K562 (cell line): ENCODE data around the gene HSD17B13. TPM values are rescaled to one million over a fixed set of nuclear protein-coding genes. Genes with fewer than 3 reads are reported as not detected.

Experiments used
- ATAC-seq: fragments of 200-7000 bp; cut with Tn5 transposase; 3 replicates; pipeline ENCODE4 v1.9.1; 2020; ENCODE audit warnings: moderate library complexity
- BruUV-seq: library from RNA; stranded (reverse); fragments of 400-500 nt; replicated peaks from 2 replicates; lab custom pipeline; 2021; lab: Mats Ljungman, UMichigan
- CTCF ChIA-PET: fragments of 300-600 bp; formaldehyde crosslinking; extraction: SDS; loops from one replicate; lab custom pipeline; 2021; ENCODE audit warnings: low intra/inter-chr PET ratio; lab: Yijun Ruan, JAX
- POLR2A ChIA-PET: fragments of 300-600, 350-650 bp; sonication (Branson Sonifier 250); formaldehyde crosslinking; extraction: SDS; loops from one replicate; lab custom pipeline; 2021; ENCODE audit warnings: antibody characterized with exemption, inconsistent platforms; lab: Yijun Ruan, JAX
- DNase-seq, 4 experiments: peaks; one replicate each; pipeline versions ENCODE4 v3.0.0 to v3.0.0-alpha.2; 2011 to 2018; ENCODE audit warnings: low spot score in 3 of 4, mixed read lengths in 3 of 4; ENCODE audit errors: extremely low read depth in 1 of 4
- FAIRE-seq: peaks from 2 replicates; lab custom pipeline; 2011; peaks lifted over from hg19 to GRCh38; lab: Jason Lieb, UNC
- H2AFZ ChIP-seq: 2 replicates; pipeline ENCODE4 v1.6.0; 2011; ENCODE audit warnings: low read depth, low read length, control low read depth, inconsistent platforms
- H3K27ac ChIP-seq: fragments of 200-600 bp; 3 replicates; pipeline ENCODE4 v1.8.0; 2011; ENCODE audit warnings: low read depth, mild to moderate bottlenecking, control low read depth, inconsistent platforms, low read length, moderate library complexity, mixed read lengths; ENCODE audit errors: extremely low read depth
- H3K27me3 ChIP-seq, 2 experiments: fragments of 300-600 bp in 1 of 2; 2 replicates in 1 of 2; 3 replicates in 1 of 2; pipeline versions ENCODE4 v1.6.0 to v1.8.0; 2011; ENCODE audit warnings: inconsistent platforms in 2 of 2, low read length in 2 of 2, mild to moderate bottlenecking in 1 of 2, mixed read lengths in 1 of 2, moderate library complexity in 1 of 2; ENCODE audit not compliant: control insufficient read depth in 2 of 2, insufficient read depth in 2 of 2
- H3K36me3 ChIP-seq: fragments of 300-600 bp; 3 replicates; pipeline ENCODE4 v1.8.0; 2011; ENCODE audit warnings: mild to moderate bottlenecking, low read length, inconsistent platforms; ENCODE audit not compliant: control insufficient read depth, insufficient read depth
- H3K4me1 ChIP-seq, 2 experiments: fragments of 200-600 bp in 1 of 2; replicated peaks in 1 of 2; 2 replicates in 1 of 2; 3 replicates in 1 of 2; pipeline versions ENCODE4 v1.5.1 to v1.8.0; 2011; ENCODE audit warnings: inconsistent platforms in 2 of 2, low read length in 2 of 2, mild to moderate bottlenecking in 1 of 2, mixed read lengths in 1 of 2, moderate library complexity in 1 of 2; ENCODE audit not compliant: control insufficient read depth in 2 of 2, insufficient read depth in 2 of 2
- H3K4me2 ChIP-seq: 2 replicates; pipeline ENCODE4 v1.6.1; 2011; ENCODE audit warnings: low read length, control low read depth, inconsistent platforms, mixed read lengths; ENCODE audit not compliant: insufficient read depth
- H3K4me3 ChIP-seq: fragments of 200-600 bp; sonication (generic), shearing (Covaris generic); 2 replicates; pipeline ENCODE4 v1.5.1; 2016; ENCODE audit warnings: control low read depth, inconsistent platforms
- H3K79me2 ChIP-seq: fragments of 200-600 bp; 3 replicates; pipeline ENCODE4 v1.8.0; 2011; ENCODE audit warnings: low read length, inconsistent platforms; ENCODE audit not compliant: control insufficient read depth, insufficient read depth
- H3K9ac ChIP-seq, 2 experiments: 2 replicates each; pipeline versions ENCODE4 v1.6.0 to v1.6.1; 2011; ENCODE audit warnings: low read depth in 2 of 2, low read length in 2 of 2, control low read depth in 1 of 2, inconsistent platforms in 1 of 2, mild to moderate bottlenecking in 1 of 2, mixed read lengths in 1 of 2; ENCODE audit not compliant: insufficient read depth in 1 of 2
- H3K9me1 ChIP-seq: one replicate; pipeline ENCODE4 v1.6.0; 2011; ENCODE audit warnings: inconsistent platforms, mild to moderate bottlenecking, low read length, moderate library complexity; ENCODE audit not compliant: control insufficient read depth, insufficient read depth
- H3K9me3 ChIP-seq: replicated peaks from 2 replicates; pipeline ENCODE4 v1.5.1; 2011; ENCODE audit warnings: low read depth, low read length, inconsistent platforms; ENCODE audit not compliant: control insufficient read depth, insufficient read depth
- H4K20me1 ChIP-seq: replicated peaks from 2 replicates; pipeline ENCODE4 v1.6.1; 2011; ENCODE audit warnings: low read length, inconsistent platforms, mixed read lengths; ENCODE audit not compliant: control insufficient read depth, insufficient read depth
- CAMTA2 ChIP-seq: fragments of 250-450 bp; sonication (Bioruptor Pico); conservative IDR thresholded peaks from 2 replicates; pipeline ENCODE4 v1.5.1; 2022
- FOXJ2 ChIP-seq: fragments of 200-800 bp; sonication (Bioruptor generic); IDR thresholded peaks from 2 replicates; pipeline ENCODE4 v1.6.1; 2016; ENCODE audit warnings: missing genetic modification characterization, missing compliant biosample characterization
- GABPA ChIP-seq: fragments of 200-800 bp; sonication (Bioruptor generic); conservative IDR thresholded peaks from 2 replicates; pipeline ENCODE4 v1.6.1; 2016; ENCODE audit warnings: low read depth, missing genetic modification characterization, missing compliant biosample characterization
- MBD2 ChIP-seq: sonication (generic); IDR thresholded peaks from 2 replicates; pipeline ENCODE4 v1.6.1; 2016; ENCODE audit warnings: low read depth, borderline replicate concordance
- MYNN ChIP-seq, 2 experiments: sonication (generic); formaldehyde crosslinking in 1 of 2; IDR thresholded peaks; 2 replicates each; pipeline versions ENCODE4 v1.5.0 to v1.6.1; 2016 to 2020; ENCODE audit warnings: antibody characterized with exemption in 1 of 2, missing genetic modification reagents in 1 of 2
- POLR2AphosphoS5 ChIP-seq: IDR thresholded peaks from 2 replicates; pipeline ENCODE4 v1.6.1; 2011; ENCODE audit warnings: mild to moderate bottlenecking, low read depth, low read length, moderate library complexity; ENCODE audit not compliant: control insufficient read depth, insufficient read depth
- PREB ChIP-seq: sonication (generic); formaldehyde crosslinking; IDR thresholded peaks from 2 replicates; pipeline ENCODE4 v1.8.1; 2023; ENCODE audit warnings: mild to moderate bottlenecking, missing genetic modification reagents
- RFX7 ChIP-seq: fragments of 250-450 bp; sonication (Bioruptor Pico); IDR thresholded peaks from 2 replicates; pipeline ENCODE4 v1.5.1; 2021; ENCODE audit warnings: mild to moderate bottlenecking
- SREBF1 ChIP-seq: fragments of 150-350 bp; IDR thresholded peaks from 2 replicates; pipeline ENCODE4 v1.6.1; 2014; ENCODE audit warnings: antibody characterized with exemption, low read depth, low read length, borderline replicate concordance
- USF2 ChIP-seq: sonication (generic); formaldehyde crosslinking; IDR thresholded peaks from 2 replicates; pipeline ENCODE4 v1.5.0; 2020; ENCODE audit warnings: missing genetic modification reagents
- ZC3H11A ChIP-seq: IDR thresholded peaks from 2 replicates; pipeline ENCODE4 v1.6.1; 2012; ENCODE audit warnings: low read depth, low read length, improper control_type of control experiment
- ZFP30 ChIP-seq: fragments of 250-450 bp; sonication (Bioruptor Pico); IDR thresholded peaks from 2 replicates; pipeline ENCODE4 v1.8.0; 2022; ENCODE audit warnings: moderate library complexity, mild to moderate bottlenecking, inconsistent platforms, borderline replicate concordance
- WGBS: fragments of 100-300 bp; shearing (Covaris generic); methylation state at CpG from one replicate; pipeline ENCODE4 v1.1.6; 2016; ENCODE audit warnings: low coverage, mixed read lengths; ENCODE audit not compliant: insufficient coverage; ENCODE audit errors: missing lambda C conversion rate; 5-methylcytosine and 5-hydroxymethylcytosine counted together
- in situ Hi-C: fragments of 300-500 bp; cut with MboI; formaldehyde crosslinking; loops from 4 replicates; pipeline ENCODE4 v1.15.0; 2018; ENCODE audit warnings: inconsistent platforms, mixed read lengths
- intact Hi-C: fragments of 100-400 bp; cut with micrococcal nuclease; formaldehyde crosslinking; loops from 2 replicates; pipeline ENCODE4 v1.14.2; 2022
- polyA plus RNA-seq, 8 experiments: library from polyadenylated mRNA; depleted of rRNA in 4 of 8; stranded (reverse) in 5 of 8; unstranded in 3 of 8; fragments of >200 nt; fragmentation: Nextera tagmentation in 2 of 8; fragmentation: Illumina TruSeq in 1 of 8; extraction: Ambion mirVana in 2 of 8; extraction: Trizol in 1 of 8; gene quantifications; 2 replicates each; pipeline versions ENCODE4 v1.2.1 to v1.2.3, GENCODE V29; 2011 to 2014; ENCODE audit warnings: inconsistent platforms in 1 of 8, missing spikeins in 1 of 8
- total RNA-seq, 7 experiments: library from RNA; depleted of rRNA in 6 of 7; stranded (reverse); fragments of >200 nt in 6 of 7; fragmentation: Illumina TruSeq in 2 of 7; extraction: Trizol in 2 of 7; gene quantifications; 2 replicates each; pipeline versions ENCODE4 v1.2.1 to v1.2.3, GENCODE V29; 2011 to 2021; ENCODE audit warnings: low replicate concordance in 1 of 7
- TF ChIP-seq, protein P1 (sequence below): fragments of 450-650 bp; IDR thresholded peaks from 2 replicates; pipeline ENCODE4 v1.6.1; 2017; ENCODE audit warnings: antibody characterized with exemption, mild to moderate bottlenecking

HSD17B13 gene
- total and polyA plus RNA-seq, 9 of the 15 experiments (the other 6 are each of a cell fraction or from before 2014, with no cell fraction given), result 0.05 to 0.36 (median 0.29) TPM

GRCh38 chr4:87327136-87327535 lies 4.5 kb upstream of the HSD17B13 start:
- Histone ChIP-seq H3K4me3 (no peak overlapping the region), H2AFZ (no peak overlapping the region), H3K4me2 (no peak overlapping the region), H3K27ac (no peak overlapping the region), H3K27me3 (no peaks in the 10 kb centered on the region), H3K36me3 (no peaks in the 10 kb centered on the region), H4K20me1 (no peaks in the 10 kb centered on the region), H3K79me2 (no peaks in the 10 kb centered on the region), H3K4me1 (no peaks in the 10 kb centered on the region), H3K9me3 (no peaks in the 10 kb centered on the region), H3K9me1 (no peaks in the 10 kb centered on the region), H3K9ac (no peak overlapping the region)
- DNase-seq (no peak), FAIRE-seq (no peak), ATAC-seq (no peak)
- CTCF ChIA-PET, result no interaction called here
- intact Hi-C loops (no loop called here), in situ Hi-C loops (no loop called here)
- POLR2A ChIA-PET, result no interaction called here
- no peak for TF ChIP-seq PREB (CRISPR knock-in tag)
- TF ChIP-seq MBD2, result no peak
- no peak for TF ChIP-seq MYNN (IDR thresholded peaks at IDR 0.05)
- no peak for TF ChIP-seq MYNN (CRISPR knock-in tag; IDR thresholded peaks at IDR 0.05)
- no peak for TF ChIP-seq ZC3H11A
- TF ChIP-seq CAMTA2, result no peak
- no peak for TF ChIP-seq ZFP30 (CRISPR knock-in tag)
- TF ChIP-seq RFX7 (CRISPR knock-in tag), result no peak
- no peak for TF ChIP-seq SREBF1
- TF ChIP-seq USF2, result no peak
- TF ChIP-seq POLR2AphosphoS5, result no peak
- TF ChIP-seq, protein P1, sequence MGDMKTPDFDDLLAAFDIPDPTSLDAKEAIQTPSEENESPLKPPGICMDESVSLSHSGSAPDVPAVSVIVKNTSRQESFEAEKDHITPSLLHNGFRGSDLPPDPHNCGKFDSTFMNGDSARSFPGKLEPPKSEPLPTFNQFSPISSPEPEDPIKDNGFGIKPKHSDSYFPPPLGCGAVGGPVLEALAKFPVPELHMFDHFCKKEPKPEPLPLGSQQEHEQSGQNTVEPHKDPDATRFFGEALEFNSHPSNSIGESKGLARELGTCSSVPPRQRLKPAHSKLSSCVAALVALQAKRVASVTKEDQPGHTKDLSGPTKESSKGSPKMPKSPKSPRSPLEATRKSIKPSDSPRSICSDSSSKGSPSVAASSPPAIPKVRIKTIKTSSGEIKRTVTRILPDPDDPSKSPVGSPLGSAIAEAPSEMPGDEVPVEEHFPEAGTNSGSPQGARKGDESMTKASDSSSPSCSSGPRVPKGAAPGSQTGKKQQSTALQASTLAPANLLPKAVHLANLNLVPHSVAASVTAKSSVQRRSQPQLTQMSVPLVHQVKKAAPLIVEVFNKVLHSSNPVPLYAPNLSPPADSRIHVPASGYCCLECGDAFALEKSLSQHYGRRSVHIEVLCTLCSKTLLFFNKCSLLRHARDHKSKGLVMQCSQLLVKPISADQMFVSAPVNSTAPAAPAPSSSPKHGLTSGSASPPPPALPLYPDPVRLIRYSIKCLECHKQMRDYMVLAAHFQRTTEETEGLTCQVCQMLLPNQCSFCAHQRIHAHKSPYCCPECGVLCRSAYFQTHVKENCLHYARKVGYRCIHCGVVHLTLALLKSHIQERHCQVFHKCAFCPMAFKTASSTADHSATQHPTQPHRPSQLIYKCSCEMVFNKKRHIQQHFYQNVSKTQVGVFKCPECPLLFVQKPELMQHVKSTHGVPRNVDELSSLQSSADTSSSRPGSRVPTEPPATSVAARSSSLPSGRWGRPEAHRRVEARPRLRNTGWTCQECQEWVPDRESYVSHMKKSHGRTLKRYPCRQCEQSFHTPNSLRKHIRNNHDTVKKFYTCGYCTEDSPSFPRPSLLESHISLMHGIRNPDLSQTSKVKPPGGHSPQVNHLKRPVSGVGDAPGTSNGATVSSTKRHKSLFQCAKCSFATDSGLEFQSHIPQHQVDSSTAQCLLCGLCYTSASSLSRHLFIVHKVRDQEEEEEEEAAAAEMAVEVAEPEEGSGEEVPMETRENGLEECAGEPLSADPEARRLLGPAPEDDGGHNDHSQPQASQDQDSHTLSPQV, result no peak
- TF ChIP-seq FOXJ2 (tag), result no peak
- TF ChIP-seq GABPA, result no peak
- 13% methylated on average over 1 of the region's 1 CpG for WGBS
- no TSS peak for BruUV-seq
